ENCODE measurements around the gene TCP11X2.

- TF ChIP-seq POLR2A (IDR thresholded peaks at IDR 0.05) (no peak), CTCF (IDR thresholded peaks at IDR 0.05) (no peak)
Observed at GRCh38 chrX:102491766-102492165, 20.2 kb upstream of the TCP11X2 start.
